Renal cortex interstitium (tissue), 3 donors: ENCODE results near the gene TBRG4. TPM values are rescaled to one million over a fixed set of nuclear protein-coding genes. Genes with fewer than 3 reads are reported as not detected.

Experiments used
- polyA plus RNA-seq, 3 donors: library from polyadenylated mRNA; unstranded; fragments of 120-200 nt; gene quantifications; one replicate each; pipeline ENCODE4 v1.2.1, GENCODE V29; 2013; ENCODE audit not compliant: insufficient read length in 3 of 3

The TBRG4 gene
- polyA plus RNA-seq, 3 donors = 53.6 to 63.4 (median 57.5) TPM

Other genes starting within 250 kb of the TBRG4 start
- 10 to 100 TPM; 33.5 to 41.2 (median 34.9) TPM for gene PURB, start 226.2 kb downstream of the TBRG4 start, polyA plus RNA-seq
- gene MYO1G, start 132.7 kb downstream of the TBRG4 start, polyA plus RNA-seq = under 1 TPM; 0.47 to 0.83 (median 0.70) TPM
- gene CCM2, start 111.5 kb downstream of the TBRG4 start, polyA plus RNA-seq = 10 to 100 TPM; 23.8 to 32.9 (median 26.1) TPM
- 10 to 100 TPM in 1 of 3 donors, 1 to 10 TPM in 2; 9.3 to 10.7 (median 9.4) TPM for gene NACAD, start 22.7 kb downstream of the TBRG4 start, polyA plus RNA-seq
- 10 to 100 TPM in 1 of 3 donors, 1 to 10 TPM in 2; 7.8 to 10.6 (median 9.5) TPM for gene RAMP3, start 46.1 kb upstream of the TBRG4 start, polyA plus RNA-seq